Measurements from ENCODE around the gene SORCS2.

- TF ChIP-seq CTCF (optimal IDR thresholded peaks at IDR 0.05 in 1 of 3, IDR thresholded peaks at IDR 0.05 in 1 of 3, conservative IDR thresholded peaks at IDR 0.05 in 1 of 3; ENCODE audit: extremely low read depth in 1 of 3, insufficient read depth in 2 of 3, low read length in 3 of 3) (no peak), EZH2 (IDR thresholded peaks at IDR 0.05; ENCODE audit: low read length) (no peak)
Measured at GRCh38 chr4:7320206-7320797, 128.0 kb downstream of the SORCS2 start.

Measured in keratinocyte (primary cell).